H1 (cell line): ENCODE results near the gene HPX. TPM values are rescaled to one million over a fixed set of nuclear protein-coding genes. Genes with fewer than 3 reads are reported as not detected.

Experiments used
- CTCF ChIA-PET: fragments of 300-600 bp; sonication (Branson Sonifier 250); formaldehyde crosslinking; loops from one replicate; lab custom pipeline; 2021; ENCODE audit not compliant: partially characterized antibody; lab: Charles Lee
- POLR2A ChIA-PET: fragments of 300-600 bp; sonication (Branson Sonifier 250); formaldehyde crosslinking; loops from one replicate; lab custom pipeline; 2021; ENCODE audit warnings: inconsistent platforms; ENCODE audit not compliant: partially characterized antibody; lab: Charles Lee
- DNase-seq, 2 experiments: peaks; one replicate each; pipeline versions ENCODE4 v3.0.0 to v3.0.0-alpha.2; 2010 to 2022; ENCODE audit warnings: low spot score in 2 of 2, low read depth in 1 of 2, mixed read lengths in 1 of 2
- FAIRE-seq: peaks from 2 replicates; lab custom pipeline; 2011; peaks lifted over from hg19 to GRCh38; lab: Jason Lieb, UNC
- H2AFZ ChIP-seq: 2 replicates; pipeline ENCODE4 v1.8.1; 2012; ENCODE audit warnings: low read length, inconsistent platforms
- H2AK5ac ChIP-seq: 2 replicates; pipeline ENCODE4 v1.6.1; 2013; ENCODE audit warnings: low read depth, low read length
- H2BK120ac ChIP-seq: replicated peaks from 2 replicates; pipeline ENCODE3; 2013; ENCODE audit warnings: low read depth, low read length, inconsistent platforms
- H2BK12ac ChIP-seq: 2 replicates; pipeline ENCODE4 v1.6.1; 2013; ENCODE audit warnings: low read depth, low read length
- H2BK15ac ChIP-seq: 2 replicates; pipeline ENCODE4 v1.6.1; 2013; ENCODE audit warnings: low read length
- H2BK20ac ChIP-seq: 2 replicates; pipeline ENCODE4 v1.6.1; 2013; ENCODE audit warnings: low read length
- H2BK5ac ChIP-seq: 2 replicates; pipeline ENCODE4 v1.6.1; 2013; ENCODE audit warnings: low read depth, low read length
- H3K14ac ChIP-seq: 2 replicates; pipeline ENCODE4 v1.6.1; 2013; ENCODE audit warnings: inconsistent platforms; ENCODE audit not compliant: insufficient read length
- H3K18ac ChIP-seq: 2 replicates; pipeline ENCODE4 v1.6.1; 2013; ENCODE audit warnings: low read length; ENCODE audit errors: extremely low read depth
- H3K23ac ChIP-seq: 2 replicates; pipeline ENCODE4 v1.6.1; 2013; ENCODE audit warnings: inconsistent platforms; ENCODE audit not compliant: insufficient read length
- H3K23me2 ChIP-seq: 2 replicates; pipeline ENCODE4 v1.6.1; 2013; ENCODE audit warnings: low read depth, low read length
- H3K27ac ChIP-seq: 2 replicates; pipeline ENCODE4 v1.6.1; 2011; ENCODE audit warnings: low read depth, low read length, inconsistent platforms
- H3K27me3 ChIP-seq, 4 experiments: replicated peaks in 1 of 4; 1 replicate in 1 of 4; 2 replicates in 3 of 4; pipeline versions ENCODE4 v1.6.1 to v1.8.1; 2011 to 2013; ENCODE audit warnings: low read length in 3 of 4, mild to moderate bottlenecking in 3 of 4, inconsistent platforms in 2 of 4, mixed read lengths in 2 of 4, moderate library complexity in 1 of 4; ENCODE audit not compliant: control insufficient read depth in 3 of 4, insufficient read depth in 3 of 4; ENCODE audit errors: extremely low read depth in 1 of 4
- H3K36me3 ChIP-seq, 4 experiments: 2 replicates each; pipeline versions ENCODE4 v1.6.1 to v1.8.1; 2011 to 2013; ENCODE audit warnings: mild to moderate bottlenecking in 4 of 4, low read length in 3 of 4, moderate library complexity in 2 of 4, control low read depth in 1 of 4, inconsistent platforms in 1 of 4; ENCODE audit not compliant: insufficient read depth in 4 of 4, control insufficient read depth in 2 of 4
- H3K4ac ChIP-seq: replicated peaks from 2 replicates; pipeline ENCODE3; 2013; ENCODE audit warnings: low read length, low read depth, mixed read lengths, inconsistent platforms; ENCODE audit not compliant: insufficient read length
- H3K4me1 ChIP-seq, 4 experiments: replicated peaks in 1 of 4; 1 replicate in 1 of 4; 2 replicates in 3 of 4; pipeline versions ENCODE4 v1.6.1 to v1.8.1; 2011 to 2013; ENCODE audit warnings: low read length in 3 of 4, inconsistent platforms in 2 of 4, mixed read lengths in 1 of 4; ENCODE audit not compliant: insufficient read depth in 4 of 4, control insufficient read depth in 3 of 4
- H3K4me2 ChIP-seq, 2 experiments: 2 replicates each; pipeline versions ENCODE4 v1.6.1 to v1.8.1; 2011 to 2013; ENCODE audit warnings: low read depth in 2 of 2, low read length in 2 of 2, control low read depth in 1 of 2, inconsistent platforms in 1 of 2, mild to moderate bottlenecking in 1 of 2; ENCODE audit not compliant: insufficient read depth in 1 of 2
- H3K4me3 ChIP-seq, 4 experiments: fragments of 200-600, 300-600 bp in 1 of 4; sonication (generic), shearing (Covaris generic), sonication (Bioruptor Twin) in 1 of 4; 2 replicates each; pipeline versions ENCODE4 v1.5.1 to v1.8.1; 2011 to 2016; ENCODE audit warnings: low read length in 4 of 4, low read depth in 3 of 4, control low read depth in 2 of 4, inconsistent platforms in 2 of 4, mild to moderate bottlenecking in 2 of 4, mixed read lengths in 1 of 4, moderate library complexity in 1 of 4; ENCODE audit not compliant: insufficient read depth in 2 of 4; ENCODE audit errors: extremely low read depth in 1 of 4
- H3K56ac ChIP-seq: replicated peaks from 2 replicates; pipeline ENCODE3; 2013; ENCODE audit warnings: low read depth, mild to moderate bottlenecking, mixed read lengths, low read length, inconsistent platforms; ENCODE audit not compliant: insufficient read length
- H3K79me1 ChIP-seq: 2 replicates; pipeline ENCODE4 v1.6.1; 2013; ENCODE audit warnings: low read depth, low read length, control low read depth
- H3K79me2 ChIP-seq, 2 experiments: 2 replicates each; pipeline versions ENCODE4 v1.6.1 to v1.8.1; 2012 to 2013; ENCODE audit warnings: low read length in 2 of 2, mild to moderate bottlenecking in 2 of 2, inconsistent platforms in 1 of 2; ENCODE audit not compliant: insufficient read depth in 2 of 2, control insufficient read depth in 1 of 2
- H3K9ac ChIP-seq, 4 experiments: replicated peaks in 1 of 4; 1 replicate in 1 of 4; 2 replicates in 3 of 4; pipeline versions ENCODE4 v1.6.1 to v1.8.1; 2011 to 2013; ENCODE audit warnings: low read depth in 3 of 4, low read length in 3 of 4, control low read depth in 2 of 4, mild to moderate bottlenecking in 2 of 4, moderate library complexity in 2 of 4, inconsistent platforms in 1 of 4; ENCODE audit errors: extremely low read depth in 1 of 4
- H3K9me3 ChIP-seq, 2 experiments: 2 replicates each; pipeline versions ENCODE4 v1.6.1 to v1.8.1; 2012 to 2013; ENCODE audit warnings: mild to moderate bottlenecking in 2 of 2, moderate library complexity in 2 of 2, control low read depth in 1 of 2, inconsistent platforms in 1 of 2, low read depth in 1 of 2, low read length in 1 of 2, mixed read lengths in 1 of 2; ENCODE audit not compliant: insufficient read depth in 2 of 2
- H4K20me1 ChIP-seq, 2 experiments: replicated peaks in 1 of 2; 2 replicates each; pipeline versions ENCODE3 to v1.8.1; 2011 to 2013; ENCODE audit warnings: inconsistent platforms in 2 of 2, low read length in 2 of 2, mild to moderate bottlenecking in 1 of 2; ENCODE audit not compliant: insufficient read depth in 2 of 2, control insufficient read depth in 1 of 2
- H4K5ac ChIP-seq: 2 replicates; pipeline ENCODE4 v1.6.1; 2013; ENCODE audit warnings: low read length, low read depth, mixed read lengths, inconsistent platforms; ENCODE audit not compliant: insufficient read length
- H4K8ac ChIP-seq: 2 replicates; pipeline ENCODE4 v1.8.0; 2013; ENCODE audit warnings: mild to moderate bottlenecking, moderate library complexity, low read length, inconsistent platforms; ENCODE audit not compliant: insufficient read depth; ENCODE audit errors: extremely low read depth
- H4K91ac ChIP-seq: replicated peaks from 2 replicates; pipeline ENCODE3; 2013; ENCODE audit warnings: low read length, mixed read lengths, inconsistent platforms; ENCODE audit not compliant: insufficient read length
- BRCA1 ChIP-seq: IDR thresholded peaks from 2 replicates; pipeline ENCODE4 v1.6.1; 2012; ENCODE audit warnings: low read depth, low read length, improper control_type of control experiment
- CREB1 ChIP-seq: IDR thresholded peaks from 2 replicates; pipeline ENCODE4 v1.6.1; 2012; ENCODE audit warnings: inconsistent platforms
- E2F6 ChIP-seq: IDR thresholded peaks from 2 replicates; pipeline ENCODE4 v1.6.1; 2012; ENCODE audit warnings: inconsistent platforms
- RAD21 ChIP-seq, 2 experiments: IDR thresholded peaks in 1 of 2; conservative IDR thresholded peaks in 1 of 2; 2 replicates each; pipeline ENCODE4 v1.6.1; 2011; ENCODE audit warnings: low read depth in 2 of 2, low read length in 2 of 2, improper control_type of control experiment in 1 of 2, inconsistent platforms in 1 of 2, mild to moderate bottlenecking in 1 of 2, moderate library complexity in 1 of 2
- RBBP5 ChIP-seq: IDR thresholded peaks from 2 replicates; pipeline ENCODE4 v1.7.1; 2012; ENCODE audit warnings: low read depth, mild to moderate bottlenecking, inconsistent platforms, low read length, moderate library complexity, borderline replicate concordance
- SAP30 ChIP-seq: fragments of 300-600 bp; sonication (generic); IDR thresholded peaks from 2 replicates; pipeline ENCODE4 v1.7.1; 2012; ENCODE audit warnings: low read length, moderate library complexity, mild to moderate bottlenecking, inconsistent platforms; ENCODE audit not compliant: insufficient read depth, insufficient replicate concordance
- WGBS, 2 experiments: shearing (Covaris generic) in 1 of 2; methylation state at CpG; one replicate each; pipeline versions ENCODE4 v1.1.6 to v1.1.7; 2013 to 2015; ENCODE audit warnings: low lambda C conversion rate in 2 of 2, mixed read lengths in 2 of 2, inconsistent platforms in 1 of 2, low coverage in 1 of 2, missing lambda C conversion rate in 1 of 2; ENCODE audit not compliant: insufficient replicate concordance in 2 of 2, insufficient coverage in 1 of 2, insufficient read length in 1 of 2; ENCODE audit errors: extremely low coverage in 1 of 2, missing lambda C conversion rate in 1 of 2; 5-methylcytosine and 5-hydroxymethylcytosine counted together
- polyA plus RNA-seq, 7 experiments: library from polyadenylated mRNA; depleted of rRNA in 3 of 7; stranded (reverse) in 5 of 7; unstranded in 2 of 7; fragments of >200 nt in 5 of 7; fragments of 200-250 nt in 2 of 7; gene quantifications; 1 replicate in 5 of 7; 2 replicates in 1 of 7; 4 replicates in 1 of 7; pipeline versions ENCODE4 v1.2.1 to v1.2.3, GENCODE V29; 2011 to 2013; ENCODE audit warnings: missing spikeins in 2 of 7, mixed read lengths in 2 of 7
- total RNA-seq: library from RNA; stranded (reverse); fragmentation: NEBNext Ultra II Directional; extraction: Animal tissue kit (Norgen Biotek cat#: 25700); gene quantifications from 2 replicates; pipeline ENCODE4 v1.2.1, GENCODE V29; 2021
- TF ChIP-seq, protein P1 (sequence below), 3 experiments: IDR thresholded peaks; 1 replicate in 2 of 3; 2 replicates in 1 of 3; pipeline versions ENCODE4 v1.5.1 to v1.6.1; 2011; ENCODE audit warnings: low read length in 3 of 3, mild to moderate bottlenecking in 3 of 3, inconsistent platforms in 2 of 3, low read depth in 1 of 3, moderate library complexity in 1 of 3; ENCODE audit not compliant: insufficient read depth in 1 of 3; ENCODE audit errors: control extremely low read depth in 1 of 3

HPX gene
- total and polyA plus RNA-seq, 2 of the 8 experiments (the other 6 are each of a cell fraction or from before 2014, with no cell fraction given), result 0.80 to 0.97 TPM

- Histone ChIP-seq H3K27me3 (no peaks in the 10 kb centered on the region), H2BK20ac (no peak overlapping the region), H2AFZ (no peak overlapping the region)
- TF ChIP-seq BRCA1 (no peak), CREB1 (peak; percentile 10; the same call in 1 of the 2 replicates), RBBP5 (no peak), SAP30 (no peak), E2F6 (no peak), RAD21 (IDR thresholded peaks at IDR 0.05 in 1 of 2, conservative IDR thresholded peaks at IDR 0.05 in 1 of 2; ENCODE audit: low read depth in 2 of 2, low read length in 2 of 2) (peak; percentile 81 to 82)
- TF ChIP-seq, protein P1, sequence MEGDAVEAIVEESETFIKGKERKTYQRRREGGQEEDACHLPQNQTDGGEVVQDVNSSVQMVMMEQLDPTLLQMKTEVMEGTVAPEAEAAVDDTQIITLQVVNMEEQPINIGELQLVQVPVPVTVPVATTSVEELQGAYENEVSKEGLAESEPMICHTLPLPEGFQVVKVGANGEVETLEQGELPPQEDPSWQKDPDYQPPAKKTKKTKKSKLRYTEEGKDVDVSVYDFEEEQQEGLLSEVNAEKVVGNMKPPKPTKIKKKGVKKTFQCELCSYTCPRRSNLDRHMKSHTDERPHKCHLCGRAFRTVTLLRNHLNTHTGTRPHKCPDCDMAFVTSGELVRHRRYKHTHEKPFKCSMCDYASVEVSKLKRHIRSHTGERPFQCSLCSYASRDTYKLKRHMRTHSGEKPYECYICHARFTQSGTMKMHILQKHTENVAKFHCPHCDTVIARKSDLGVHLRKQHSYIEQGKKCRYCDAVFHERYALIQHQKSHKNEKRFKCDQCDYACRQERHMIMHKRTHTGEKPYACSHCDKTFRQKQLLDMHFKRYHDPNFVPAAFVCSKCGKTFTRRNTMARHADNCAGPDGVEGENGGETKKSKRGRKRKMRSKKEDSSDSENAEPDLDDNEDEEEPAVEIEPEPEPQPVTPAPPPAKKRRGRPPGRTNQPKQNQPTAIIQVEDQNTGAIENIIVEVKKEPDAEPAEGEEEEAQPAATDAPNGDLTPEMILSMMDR (IDR thresholded peaks at IDR 0.05; ENCODE audit: control extremely low read depth in 1 of 3, insufficient read depth in 1 of 3, low read depth in 1 of 3, low read length in 3 of 3), result peak; percentile 79 to 95 (median 92)
These were observed 2.6 kb upstream of the HPX start for GRCh38 chr11:6443269-6444003.

More at GRCh38 chr11:6443269-6444003, 2.6 kb upstream of the HPX start:
- H4K8ac ChIP-seq, result no peak overlapping the region
- H4K5ac ChIP-seq, result no peak overlapping the region
- H3K4me3 ChIP-seq, result no peak overlapping the region
- H2BK5ac ChIP-seq, result no peak overlapping the region
- H3K23me2 ChIP-seq, result no peaks in the 10 kb centered on the region; the same call in 1 of the 2 replicates
- H3K9ac ChIP-seq, result no peak overlapping the region
- no peak overlapping the region for H2AK5ac ChIP-seq
- no peak overlapping the region for H4K91ac ChIP-seq
- H3K14ac ChIP-seq, result no peak overlapping the region
- H3K4me2 ChIP-seq, result no peak overlapping the region
- 0 out of 2 replicates have a peak overlapping the region, but pooled peaks have one; percentile 79 for H2BK12ac ChIP-seq
- no peaks in the 10 kb centered on the region for H3K36me3 ChIP-seq
- no peaks in the 10 kb centered on the region for H3K79me2 ChIP-seq
- no peak for FAIRE-seq
- no peaks in the 10 kb centered on the region for H3K9me3 ChIP-seq
- ChIA-PET CTCF (interaction anchor here (0.6 to 22.7 kb wide), 48 partner anchors 8 to 439 kb away, joined by 3 to 585 read pairs (median 6); partner anchors contain the start of genes APBB1, CCKBR, SMPD1 and TIMM10B), POLR2A (interaction anchor here (0.7 to 1.4 kb wide), 9 partner anchors 9 to 64 kb away, joined by 3 to 5 read pairs (median 3); partner anchors contain the start of genes APBB1, ARFIP2 and TIMM10B)
- H3K79me1 ChIP-seq, result no peaks in the 10 kb centered on the region
- no peak overlapping the region for H3K18ac ChIP-seq
- no peak overlapping the region for H3K4ac ChIP-seq
- H3K4me1 ChIP-seq, result peaks cover 0 to 4% (median 0%) of the 10 kb centered on the region in 4 experiments; a peak in 2 of 7 replicates
- no peak overlapping the region for H2BK120ac ChIP-seq
- H3K56ac ChIP-seq, result no peak overlapping the region
- H4K20me1 ChIP-seq, result no peaks in the 10 kb centered on the region
- WGBS, 2 experiments, result 30% methylated on average over 5 of the region's 5 CpGs; no CpG with 5 or more reads in 1 of the 2 experiments
- H2BK15ac ChIP-seq, result 0 out of 2 replicates have a peak overlapping the region, but pooled peaks have one; percentile 67
- H3K23ac ChIP-seq, result no peak overlapping the region
- H3K27ac ChIP-seq, result no peak overlapping the region
- peak in 1 of 2 experiments; percentile 77 for DNase-seq
